HepG2 (cell line): ENCODE measurements around the gene FCER1G. TPM values are rescaled to one million over a fixed set of nuclear protein-coding genes. Genes with fewer than 3 reads are reported as not detected.

ENCODE experiments used
- ATAC-seq: fragments of 200-7000 bp; cut with Tn5 transposase; 3 replicates; pipeline ENCODE4 v1.9.1; 2020; ENCODE audit warnings: mild to moderate bottlenecking, moderate library complexity
- BruUV-seq: library from RNA; stranded (reverse); fragments of 400-500 nt; replicated peaks from 2 replicates; lab custom pipeline; 2021; lab: Mats Ljungman, UMichigan
- CTCF ChIA-PET: fragments of 300-600 bp; formaldehyde crosslinking; extraction: SDS; loops from one replicate; lab custom pipeline; 2021; ENCODE audit warnings: low total read pairs, inconsistent platforms, low intra/inter-chr PET ratio; lab: Yijun Ruan, JAX
- POLR2A ChIA-PET: fragments of 350-600 bp; sonication (Branson Sonifier 250); formaldehyde crosslinking; loops from one replicate; lab custom pipeline; 2020; ENCODE audit warnings: antibody characterized with exemption, inconsistent platforms; lab: Yijun Ruan, JAX
- DNase-seq: peaks from one replicate; pipeline ENCODE4 v3.0.0-alpha.2; 2015; ENCODE audit warnings: low spot score
- FAIRE-seq: peaks from 3 replicates; lab custom pipeline; 2011; peaks lifted over from hg19 to GRCh38; lab: Jason Lieb, UNC
- H2AFZ ChIP-seq: one replicate; pipeline ENCODE4 v1.6.1; 2011; ENCODE audit warnings: low read length, inconsistent platforms
- H3K27ac ChIP-seq: fragments of 300-600 bp; 3 replicates; pipeline ENCODE4 v1.8.0; 2011; ENCODE audit warnings: mixed run types, mild to moderate bottlenecking, mixed read lengths, low read length, inconsistent platforms; ENCODE audit not compliant: insufficient read depth; ENCODE audit errors: extremely low read length
- H3K27me3 ChIP-seq, 2 experiments: fragments of 200-600 bp in 1 of 2; 2 replicates in 1 of 2; 3 replicates in 1 of 2; pipeline versions ENCODE4 v1.6.0 to v1.8.0; 2011; ENCODE audit warnings: low read length in 2 of 2, mild to moderate bottlenecking in 2 of 2, moderate library complexity in 2 of 2, inconsistent platforms in 1 of 2; ENCODE audit not compliant: insufficient read depth in 2 of 2, control insufficient read depth in 1 of 2
- H3K36me3 ChIP-seq, 2 experiments: fragments of 200-600 bp in 1 of 2; replicated peaks in 1 of 2; 2 replicates in 1 of 2; 3 replicates in 1 of 2; pipeline versions ENCODE4 v1.5.1 to v1.8.0; 2011; ENCODE audit warnings: low read length in 2 of 2, inconsistent platforms in 1 of 2; ENCODE audit not compliant: insufficient read depth in 2 of 2, control insufficient read depth in 1 of 2
- H3K4me1 ChIP-seq: 2 replicates; pipeline ENCODE4 v1.5.1; 2012; ENCODE audit warnings: low read length, inconsistent platforms; ENCODE audit not compliant: insufficient read depth
- H3K4me2 ChIP-seq: 2 replicates; pipeline ENCODE4 v1.6.0; 2011; ENCODE audit warnings: low read depth, low read length, inconsistent platforms
- H3K4me3 ChIP-seq, 3 experiments: fragments of 200-600 bp in 1 of 3; sonication (generic), shearing (Covaris generic) in 1 of 3; replicated peaks in 1 of 3; 2 replicates each; pipeline ENCODE4 v1.5.1; 2011 to 2016; ENCODE audit warnings: low read length in 3 of 3, inconsistent platforms in 2 of 3, low read depth in 2 of 3, mild to moderate bottlenecking in 2 of 3, control low read depth in 1 of 3, mixed read lengths in 1 of 3; ENCODE audit not compliant: insufficient read depth in 1 of 3
- H3K79me2 ChIP-seq: one replicate; pipeline ENCODE4 v1.6.1; 2011; ENCODE audit warnings: low read length, inconsistent platforms; ENCODE audit not compliant: insufficient read depth
- H3K9ac ChIP-seq: 2 replicates; pipeline ENCODE4 v1.6.0; 2011; ENCODE audit warnings: mild to moderate bottlenecking, low read depth, low read length, inconsistent platforms; ENCODE audit not compliant: insufficient read depth
- H3K9me3 ChIP-seq: 2 replicates; pipeline ENCODE4 v1.5.1; 2012; ENCODE audit warnings: mild to moderate bottlenecking, low read length
- H4K20me1 ChIP-seq: 2 replicates; pipeline ENCODE4 v1.6.0; 2011; ENCODE audit warnings: inconsistent platforms, mild to moderate bottlenecking, low read length, moderate library complexity; ENCODE audit not compliant: insufficient read depth
- FOSL1 ChIP-seq: sonication (generic); formaldehyde crosslinking; IDR thresholded peaks from 2 replicates; pipeline ENCODE4 v1.9.0; 2021; ENCODE audit warnings: missing genetic modification reagents, borderline replicate concordance
- SCMH1 ChIP-seq: sonication (generic); formaldehyde crosslinking; IDR thresholded peaks from 2 replicates; pipeline ENCODE4 v1.9.0; 2021; ENCODE audit warnings: missing genetic modification reagents, mild to moderate bottlenecking, borderline replicate concordance
- ZNF572 ChIP-seq: sonication (generic); formaldehyde crosslinking; IDR thresholded peaks from 2 replicates; pipeline ENCODE4 v1.5.1; 2020; ENCODE audit warnings: mild to moderate bottlenecking, missing genetic modification reagents
- WGBS: methylation state at CpG from one replicate; pipeline ENCODE4 v1.1.6; 2017; ENCODE audit warnings: low lambda C conversion rate; 5-methylcytosine and 5-hydroxymethylcytosine counted together
- in situ Hi-C: cut with HindIII; loops from 2 replicates; pipeline ENCODE4 v1.10.0; 2017; ENCODE audit warnings: low pct_unique_long_range_greater_than_20kb; ENCODE audit not compliant: extremely low pct_ligation_motif_present
- intact Hi-C: fragments of 100-400 bp; cut with micrococcal nuclease; formaldehyde crosslinking; loops from one replicate; pipeline ENCODE4 v1.10.0; 2022; ENCODE audit not compliant: unreplicated experiment
- polyA plus RNA-seq, 8 experiments: library from polyadenylated mRNA; depleted of rRNA in 3 of 8; stranded (reverse) in 7 of 8; unstranded in 1 of 8; fragments of >200 nt; fragmentation: Illumina TruSeq in 4 of 8; extraction: Trizol in 4 of 8; gene quantifications; 2 replicates each; pipeline versions ENCODE4 v1.2.1 to v1.2.3, GENCODE V29; 2011 to 2016; ENCODE audit warnings: low read depth in 4 of 8, missing spikeins in 1 of 8, mixed read lengths in 1 of 8; ENCODE audit not compliant: insufficient read depth in 1 of 8
- total RNA-seq, 5 experiments: library from RNA; depleted of rRNA; stranded (reverse); fragments of >200 nt; fragmentation: Illumina TruSeq; extraction: Trizol; gene quantifications; 2 replicates each; pipeline ENCODE4 v1.2.3, GENCODE V29; 2016; ENCODE audit warnings: low read depth in 1 of 5

Gene FCER1G
- total and polyA plus RNA-seq, 2 of the 13 experiments (the other 11 are each of a cell fraction or from before 2014, with no cell fraction given), result 1.3 to 6.4 TPM

DNA sequence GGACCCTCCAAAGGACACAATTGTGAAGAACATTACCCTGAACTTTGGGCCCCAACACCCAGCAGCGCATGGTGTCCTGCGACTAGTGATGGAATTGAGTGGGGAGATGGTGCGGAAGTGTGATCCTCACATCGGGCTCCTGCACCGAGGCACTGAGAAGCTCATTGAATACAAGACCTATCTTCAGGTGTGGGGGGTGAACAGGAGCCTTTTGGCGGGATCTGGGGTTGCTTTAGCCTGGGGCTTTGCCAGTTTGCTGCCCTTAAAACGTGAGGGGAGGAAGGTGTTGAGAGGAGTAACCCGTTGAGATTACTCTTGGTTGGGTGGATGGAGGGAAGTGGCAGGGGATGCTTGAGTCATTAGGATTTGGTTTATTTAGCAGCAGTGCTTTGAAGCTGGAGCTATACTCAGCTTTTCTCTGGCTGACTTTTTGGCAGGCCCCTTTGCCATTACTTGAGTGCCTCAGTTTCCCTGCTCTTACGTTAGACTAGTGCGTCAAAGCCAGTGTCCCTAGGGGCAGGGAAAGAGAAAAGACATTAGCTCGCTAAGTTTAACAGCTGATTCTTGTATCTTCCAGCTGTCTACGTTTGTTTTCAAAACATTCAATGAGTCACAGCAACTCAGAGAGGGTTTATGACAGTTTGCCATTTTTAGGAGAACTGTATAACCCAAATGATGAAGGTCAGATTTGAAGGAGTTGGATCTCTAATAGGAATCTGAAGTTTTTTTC, 8.5 kb upstream of the FCER1G start:
- Histone ChIP-seq H3K79me2 (peaks cover 25% of the 10 kb centered on the region), H2AFZ (no peak overlapping the region), H4K20me1 (no peaks in the 10 kb centered on the region), H3K4me3 (no peak overlapping the region), H3K27ac (no peak overlapping the region), H3K4me1 (peaks cover 51% of the 10 kb centered on the region), H3K9me3 (no peaks in the 10 kb centered on the region), H3K9ac (no peak overlapping the region), H3K27me3 (no peaks in the 10 kb centered on the region; a peak in 1 of 5 replicates), H3K4me2 (no peak overlapping the region), H3K36me3 (peaks cover 14 to 69% of the 10 kb centered on the region in 2 experiments)
- intact Hi-C loops (no loop called here), in situ Hi-C loops (no loop called here)
- DNase-seq, result no peak
- no peak for TF ChIP-seq SCMH1 (CRISPR knock-in tag)
- 96% methylated on average over 12 of the region's 12 CpGs for WGBS
- ATAC-seq, result no peak
- CTCF ChIA-PET, result no interaction called here
- no peak for FAIRE-seq
- POLR2A ChIA-PET, result interaction anchor here (13.8 kb wide), 1 partner anchor 15 kb away, joined by 357 read pairs; the partner anchor contains the start of genes APOA2 and TOMM40L
- no TSS peak for BruUV-seq

DNA sequence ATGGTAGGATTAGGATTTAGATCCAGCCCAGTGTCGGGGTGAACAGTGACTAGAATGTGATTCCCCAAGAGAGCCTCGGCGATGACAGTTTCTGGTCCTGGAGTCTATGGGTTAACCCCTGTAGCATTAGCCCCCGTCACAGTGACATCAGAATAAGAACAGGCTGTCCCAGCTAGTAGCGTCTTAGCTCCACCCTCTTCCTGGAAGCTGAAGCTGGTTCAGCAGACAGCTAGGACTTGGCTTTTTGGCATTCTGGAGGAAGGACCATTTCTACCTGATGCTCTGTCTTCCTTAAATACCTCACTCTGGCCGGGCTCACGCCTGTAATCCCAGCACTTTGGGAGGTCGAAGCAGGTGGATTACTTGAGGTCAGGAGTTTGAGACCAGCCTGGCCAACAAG, 7.9 kb upstream of the FCER1G start:
- H3K9me3 ChIP-seq, result no peaks in the 10 kb centered on the region
- 100% methylated on average over 8 of the region's 8 CpGs for WGBS
- no peak for FAIRE-seq
- H3K27ac ChIP-seq, result no peak overlapping the region
- no peak overlapping the region for H3K4me3 ChIP-seq
- H3K79me2 ChIP-seq, result peaks cover 25% of the 10 kb centered on the region
- H3K9ac ChIP-seq, result no peak overlapping the region
- ATAC-seq, result no peak
- CTCF ChIA-PET, result no interaction called here
- no TSS peak for BruUV-seq
- H3K4me1 ChIP-seq, result peaks cover 46% of the 10 kb centered on the region
- H3K27me3 ChIP-seq, result no peaks in the 10 kb centered on the region; a peak in 1 of 5 replicates
- intact Hi-C loops (no loop called here), in situ Hi-C loops (no loop called here)
- no peak for DNase-seq
- H3K4me2 ChIP-seq, result no peak overlapping the region
- no peaks in the 10 kb centered on the region for H4K20me1 ChIP-seq
- POLR2A ChIA-PET, result interaction anchor here (13.8 kb wide), 1 partner anchor 15 kb away, joined by 357 read pairs; the partner anchor contains the start of genes APOA2 and TOMM40L
- peaks cover 16 to 75% of the 10 kb centered on the region in 2 experiments for H3K36me3 ChIP-seq
- no peak overlapping the region for H2AFZ ChIP-seq
- TF ChIP-seq FOSL1 (CRISPR knock-in tag) (no peak), ZNF572 (CRISPR knock-in tag) (no peak)
